Sigmoid colon (tissue), 7 donors: ENCODE data around the gene TSR3. TPM values are rescaled to one million over a fixed set of nuclear protein-coding genes. Genes with fewer than 3 reads are reported as not detected.
A peak's percentile ranks its signal among the peaks of the same experiment; 100 is the strongest.

Experiments
- DNase-seq: peaks from one replicate; pipeline ENCODE4 v3.0.0-alpha.2; 2019
- H3K27ac ChIP-seq, 4 donors: fragments of 200-600 bp; sonication (generic); one replicate each; pipeline ENCODE4 v1.5.1; 2016 to 2019; ENCODE audit warnings: mild to moderate bottlenecking in 1 of 4
- H3K27me3 ChIP-seq, 3 donors: fragments of 200-600 bp; sonication (generic); one replicate each; pipeline ENCODE4 v1.5.1; 2019; ENCODE audit warnings: mild to moderate bottlenecking in 1 of 3
- H3K36me3 ChIP-seq, 4 donors: fragments of 200-600 bp; sonication (generic); one replicate each; pipeline ENCODE4 v1.5.1; 2016 to 2019
- H3K4me1 ChIP-seq, 4 donors: fragments of 200-600 bp; sonication (generic); one replicate each; pipeline ENCODE4 v1.5.1; 2017 to 2019
- H3K4me3 ChIP-seq, 4 donors: fragments of 200-600 bp; sonication (generic); one replicate each; pipeline ENCODE4 v1.5.1; 2017 to 2019; ENCODE audit warnings: mild to moderate bottlenecking in 2 of 4, moderate library complexity in 1 of 4
- H3K9me3 ChIP-seq, 4 donors: fragments of 200-600 bp in 3 of 4; sonication (generic) in 3 of 4; one replicate each; pipeline versions ENCODE4 v1.5.1 to v1.6.1; 2013 to 2019
- CTCF ChIP-seq, 4 experiments: fragments of 450-650 bp in 3 of 4; fragments of 200-600 bp in 1 of 4; IDR thresholded peaks; one replicate each; pipeline ENCODE4 v1.5.1; 2016 to 2019; ENCODE audit warnings: antibody characterized with exemption in 4 of 4, mild to moderate bottlenecking in 3 of 4, moderate library complexity in 2 of 4
- EP300 ChIP-seq, 4 donors: sonication (generic); formaldehyde crosslinking; IDR thresholded peaks; one replicate each; pipeline ENCODE4 v1.6.1; 2017; ENCODE audit warnings: antibody characterized with exemption in 4 of 4
- POLR2A ChIP-seq, 2 donors: fragments of 450-650 bp; IDR thresholded peaks; one replicate each; pipeline ENCODE4 v1.6.1; 2016; ENCODE audit warnings: antibody characterized with exemption in 2 of 2, mild to moderate bottlenecking in 2 of 2, moderate library complexity in 2 of 2
- POLR2AphosphoS5 ChIP-seq, 4 donors: sonication (generic); formaldehyde crosslinking; IDR thresholded peaks; one replicate each; pipeline ENCODE4 v1.6.1; 2017; ENCODE audit warnings: antibody characterized with exemption in 4 of 4
- WGBS, 2 donors: extraction: QIAGEN DNeasy Blood & Tissue Kit; methylation state at CpG; one replicate each; pipeline ENCODE4 v1.1.7; 2013; 5-methylcytosine and 5-hydroxymethylcytosine counted together
- intact Hi-C: fragments of 100-400 bp; cut with DNase I; formaldehyde crosslinking; loops from one replicate; pipeline ENCODE4 v1.15.1; 2023
- polyA plus RNA-seq, 3 donors: library from polyadenylated mRNA; stranded (reverse); fragments of 200-250 nt; gene quantifications; one replicate each; pipeline ENCODE4 v1.2.3, GENCODE V29; 2013
- total RNA-seq, 4 donors: library from RNA; depleted of rRNA; stranded (reverse); fragments of >200 nt; gene quantifications; one replicate each; pipeline ENCODE4 v1.1.0, GENCODE V29; 2016
- donor health status: healthy with polysubstance abuse.
- donor health status: Bipolar disorder and iron deficiency.
- donor health status: healthy.

Gene TSR3
- total and polyA plus RNA-seq, 7 donors: 59.0 to 107 (median 83.4) TPM

GRCh38 chr16:1312467-1312816 lies 39.2 kb downstream of the TSR3 start:
- Histone ChIP-seq H3K27me3 (no peaks in the 10 kb centered on the region), H3K4me3 (peak overlapping the region in 1 of 4 donors; percentile 74), H3K9me3 (no peaks in the 10 kb centered on the region), H3K36me3 (peaks cover 26 to 48% (median 36%) of the 10 kb centered on the region in 4 donors), H3K4me1 (peaks cover 0 to 50% (median 44%) of the 10 kb centered on the region in 4 donors), H3K27ac (peak overlapping the region in 2 of 4 donors; percentile 93 to 94)
- intact Hi-C loops: loop anchor here (5.0 kb wide), 1 partner anchor 40 kb away; the partner anchor contains the start of genes GNPTG and TSR3
- 81 to 84% methylated on average over 16 of the region's 16 CpGs for WGBS, 2 donors
- DNase-seq: no peak
- TF ChIP-seq POLR2AphosphoS5 (IDR thresholded peaks at IDR 0.05) (no peak), EP300 (IDR thresholded peaks at IDR 0.05) (no peak), CTCF (IDR thresholded peaks at IDR 0.05) (no peak)

- DNase-seq: no peak
- Histone ChIP-seq H3K4me3 (peak overlapping the region; percentile 1 to 84 (median 73)), H3K36me3 (peaks cover 26 to 43% (median 32%) of the 10 kb centered on the region in 4 donors), H3K27ac (peak overlapping the region; percentile 7 to 94 (median 90)), H3K27me3 (no peaks in the 10 kb centered on the region), H3K4me1 (peaks cover 0 to 50% (median 44%) of the 10 kb centered on the region in 4 donors), H3K9me3 (no peaks in the 10 kb centered on the region)
- 38 to 45% methylated on average over 35 of the region's 35 CpGs for WGBS, 2 donors
- TF ChIP-seq EP300 (IDR thresholded peaks at IDR 0.05) (no peak), CTCF (IDR thresholded peaks at IDR 0.05) (no peak), POLR2AphosphoS5 (IDR thresholded peaks at IDR 0.05) (no peak), POLR2A (IDR thresholded peaks at IDR 0.05) (no peak)
- intact Hi-C loops: loop anchor here (5.0 kb wide), 1 partner anchor 40 kb away; the partner anchor contains the start of genes GNPTG and TSR3
Observed at GRCh38 chr16:1311738-1312466, 39.8 kb downstream of the TSR3 start.

- H3K4me3 ChIP-seq: peak overlapping the region; percentile 72 to 84 (median 76)
- intact Hi-C loops: loop anchor here (5.0 kb wide), 1 partner anchor 41 kb away; the partner anchor contains the start of genes GNPTG and TSR3
- no peak for TF ChIP-seq EP300 (IDR thresholded peaks at IDR 0.05)
- TF ChIP-seq CTCF (IDR thresholded peaks at IDR 0.05): no peak
- TF ChIP-seq POLR2AphosphoS5 (IDR thresholded peaks at IDR 0.05): no peak
- no peak for TF ChIP-seq POLR2A (IDR thresholded peaks at IDR 0.05)
- WGBS, 2 donors: 18 to 22% methylated on average over 13 of the region's 13 CpGs
- H3K9me3 ChIP-seq: no peaks in the 10 kb centered on the region
- H3K4me1 ChIP-seq: peaks cover 0 to 50% (median 44%) of the 10 kb centered on the region in 4 donors
- H3K36me3 ChIP-seq: peaks cover 23 to 37% (median 26%) of the 10 kb centered on the region in 4 donors
- no peak for DNase-seq
- H3K27me3 ChIP-seq: no peaks in the 10 kb centered on the region
- peak overlapping the region; percentile 78 to 94 (median 90) for H3K27ac ChIP-seq
Observed at GRCh38 chr16:1311212-1311737, 40.4 kb downstream of the TSR3 start.

- Histone ChIP-seq H3K4me3 (peak overlapping the region; percentile 72 to 84 (median 76)), H3K9me3 (no peaks in the 10 kb centered on the region), H3K36me3 (peaks cover 19 to 32% (median 21%) of the 10 kb centered on the region in 4 donors), H3K4me1 (peaks cover 0 to 50% (median 44%) of the 10 kb centered on the region in 4 donors), H3K27ac (peak overlapping the region; percentile 78 to 94 (median 90)), H3K27me3 (no peaks in the 10 kb centered on the region)
- TF ChIP-seq CTCF (IDR thresholded peaks at IDR 0.05) (no peak), EP300 (IDR thresholded peaks at IDR 0.05) (no peak), POLR2A (IDR thresholded peaks at IDR 0.05) (no peak), POLR2AphosphoS5 (IDR thresholded peaks at IDR 0.05) (no peak)
- DNase-seq: no peak
- intact Hi-C loops: loop anchor here (5.0 kb wide), 1 partner anchor 41 kb away; the partner anchor contains the start of genes GNPTG and TSR3
- 1% methylated on average over 14 of the region's 14 CpGs for WGBS, 2 donors
Observed at GRCh38 chr16:1310832-1311200, 40.9 kb downstream of the TSR3 start.
